RPMI7951 (cell line): ENCODE results near the gene HCFC1. TPM values are rescaled to one million over a fixed set of nuclear protein-coding genes. Genes with fewer than 3 reads are reported as not detected.

Source experiments
- DNase-seq: peaks from one replicate; pipeline ENCODE4 v3.0.0-alpha.2; 2012; ENCODE audit warnings: low read depth
- total RNA-seq: library from RNA; depleted of rRNA; stranded (reverse); fragments of >200 nt; shearing (Covaris generic); gene quantifications from 2 replicates; pipeline ENCODE4 v1.2.3, GENCODE V29; 2014

Gene HCFC1
- total RNA-seq, 1 experiment from 2014 or later: 23.6 TPM

- DNase-seq: peak; percentile 51
These were observed 47.3 kb downstream of the HCFC1 start for GRCh38 chrX:153924149-153924861.

GRCh38 chrX:153922932-153923857 is 48.4 kb downstream of the HCFC1 start:
- peak; percentile 50 for DNase-seq

DNA sequence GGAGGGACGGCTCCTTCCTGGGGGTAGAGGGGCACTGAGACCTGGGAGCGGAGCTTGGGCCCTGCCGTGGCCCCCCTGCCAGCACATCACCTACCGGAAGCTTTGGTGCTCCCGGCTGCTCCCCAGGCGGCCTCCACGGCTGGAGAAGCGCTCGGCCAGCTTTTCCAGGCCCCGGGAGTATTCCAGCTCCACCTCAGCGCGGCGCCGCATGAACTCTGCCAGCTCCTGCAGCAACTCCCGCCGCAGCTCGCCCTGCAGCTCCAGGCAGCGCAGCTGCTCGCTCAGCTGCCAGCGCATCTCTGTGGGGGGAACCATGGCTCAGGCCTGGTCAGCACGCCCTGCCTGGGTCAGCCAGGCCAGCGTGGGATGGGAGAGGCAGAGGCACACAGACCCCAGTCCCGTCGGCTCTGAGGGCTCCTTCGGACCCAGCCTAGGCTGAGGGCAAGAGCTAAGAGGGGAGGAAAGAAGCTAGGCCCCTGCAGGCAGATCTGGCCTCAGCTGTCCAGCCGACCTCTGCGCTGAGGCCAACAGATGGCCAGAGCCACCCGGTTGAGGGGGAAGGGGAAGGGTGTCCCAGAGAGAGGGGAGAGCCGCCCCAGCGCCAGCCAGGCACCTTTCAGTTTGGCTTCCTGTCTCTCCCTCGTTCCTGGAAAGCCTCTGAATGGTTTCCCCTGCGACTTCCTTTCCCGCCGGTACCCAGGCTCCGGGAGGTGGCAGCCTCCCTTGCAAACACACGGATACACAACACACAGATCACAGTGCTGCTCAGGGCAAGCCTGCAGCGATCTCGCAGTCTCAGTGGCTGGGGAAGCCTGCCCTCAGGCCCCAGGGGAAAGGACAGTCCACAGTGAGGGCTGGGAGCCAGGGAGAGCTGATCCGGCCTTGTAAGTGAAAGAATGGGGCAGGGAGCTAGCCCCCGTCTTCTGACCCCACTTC is 49.8 kb downstream of the HCFC1 start:
- peak; percentile 20 for DNase-seq

GRCh38 chrX:153921070-153921469 is 50.5 kb downstream of the HCFC1 start:
- no peak for DNase-seq

- DNase-seq: no peak
These were observed 51.1 kb downstream of the HCFC1 start for GRCh38 chrX:153920546-153920945.

DNA sequence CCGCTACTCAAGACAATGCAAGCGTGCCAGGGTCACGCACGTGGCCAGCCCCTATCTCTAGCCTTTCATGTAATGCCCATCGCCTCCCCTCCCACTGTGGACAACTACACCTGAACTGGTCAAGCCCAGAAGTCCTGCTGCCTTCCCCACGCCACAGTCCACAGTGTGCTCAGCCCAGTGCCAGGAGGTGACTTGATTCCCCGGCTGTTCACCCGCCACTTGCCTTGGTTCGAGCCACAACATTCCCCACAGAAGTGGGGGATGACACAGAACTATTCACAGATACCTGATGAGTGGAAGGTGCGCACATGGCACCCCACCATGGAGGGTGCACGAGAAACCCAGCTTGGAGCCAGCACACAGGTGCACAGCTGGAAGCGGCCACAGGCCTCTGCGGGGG is 52.3 kb downstream of the HCFC1 start:
- DNase-seq: no peak

GRCh38 chrX:153917869-153918268 is 53.7 kb downstream of the HCFC1 start:
- DNase-seq: no peak

- DNase-seq: no peak
These were observed 57.9 kb downstream of the HCFC1 start for GRCh38 chrX:153913701-153914100.

DNA sequence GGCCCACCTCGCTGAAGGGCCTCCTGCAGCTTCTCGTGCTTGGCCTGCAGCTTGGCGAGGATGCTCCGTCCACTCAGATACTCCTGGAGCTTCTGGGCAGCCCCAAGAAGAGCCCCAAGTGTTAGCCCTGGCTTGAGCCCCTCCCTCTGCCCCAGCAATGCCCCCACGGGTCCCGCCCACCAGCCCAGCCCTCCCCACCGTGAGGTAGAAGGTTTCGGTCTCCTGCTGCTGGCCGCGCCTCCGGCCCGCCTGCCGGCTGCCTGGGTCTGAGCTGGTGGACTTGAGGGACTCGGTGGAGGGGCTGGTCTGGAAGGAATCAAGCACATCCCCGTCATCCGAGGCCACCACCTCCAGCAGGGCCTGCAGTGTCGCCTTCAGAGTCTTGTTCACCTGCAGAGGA is 58.4 kb downstream of the HCFC1 start:
- DNase-seq: no peak

DNA sequence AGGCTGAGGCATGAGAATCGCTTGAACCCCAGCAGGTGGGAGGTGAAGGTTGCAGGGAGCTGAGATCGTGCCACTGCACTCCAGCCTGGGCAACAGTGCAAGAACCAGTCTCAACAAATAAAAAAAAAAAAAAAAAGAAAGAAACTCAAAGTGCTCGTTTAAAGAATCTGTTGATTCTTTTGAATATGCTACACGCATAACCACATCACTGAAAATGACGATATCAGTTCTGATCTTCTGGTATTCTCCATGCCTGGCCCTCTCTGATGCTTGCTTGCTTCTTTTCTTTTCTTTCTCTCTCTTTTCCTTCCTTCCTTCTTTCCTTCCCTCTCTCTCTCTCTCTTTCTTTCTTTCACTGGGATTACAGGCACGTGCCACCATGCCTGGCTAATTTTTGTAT is 59.8 kb downstream of the HCFC1 start:
- DNase-seq: no peak

DNA sequence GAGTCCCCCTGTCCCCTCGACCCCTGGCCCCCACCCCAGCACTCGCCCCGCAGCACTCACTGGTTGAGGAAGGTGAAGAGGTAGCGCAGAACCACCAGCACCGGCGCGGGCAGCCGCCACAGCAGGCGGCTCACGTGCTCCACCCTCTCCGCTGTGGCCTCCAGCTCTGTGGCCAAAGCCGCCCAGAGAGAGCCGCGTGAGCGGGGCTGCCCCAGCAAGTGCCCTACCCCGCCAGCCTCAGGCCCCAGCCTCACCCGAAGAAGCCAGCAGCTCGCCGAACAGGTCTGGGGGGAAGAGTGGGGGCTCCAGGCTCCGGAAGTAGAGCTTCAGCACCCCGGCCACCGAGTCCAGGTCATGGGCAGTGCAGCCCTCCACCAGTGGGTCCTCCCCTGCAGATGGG is 61.2 kb downstream of the HCFC1 start:
- DNase-seq: no peak

GRCh38 chrX:153909980-153910360 is 61.6 kb downstream of the HCFC1 start:
- DNase-seq: no peak

DNA sequence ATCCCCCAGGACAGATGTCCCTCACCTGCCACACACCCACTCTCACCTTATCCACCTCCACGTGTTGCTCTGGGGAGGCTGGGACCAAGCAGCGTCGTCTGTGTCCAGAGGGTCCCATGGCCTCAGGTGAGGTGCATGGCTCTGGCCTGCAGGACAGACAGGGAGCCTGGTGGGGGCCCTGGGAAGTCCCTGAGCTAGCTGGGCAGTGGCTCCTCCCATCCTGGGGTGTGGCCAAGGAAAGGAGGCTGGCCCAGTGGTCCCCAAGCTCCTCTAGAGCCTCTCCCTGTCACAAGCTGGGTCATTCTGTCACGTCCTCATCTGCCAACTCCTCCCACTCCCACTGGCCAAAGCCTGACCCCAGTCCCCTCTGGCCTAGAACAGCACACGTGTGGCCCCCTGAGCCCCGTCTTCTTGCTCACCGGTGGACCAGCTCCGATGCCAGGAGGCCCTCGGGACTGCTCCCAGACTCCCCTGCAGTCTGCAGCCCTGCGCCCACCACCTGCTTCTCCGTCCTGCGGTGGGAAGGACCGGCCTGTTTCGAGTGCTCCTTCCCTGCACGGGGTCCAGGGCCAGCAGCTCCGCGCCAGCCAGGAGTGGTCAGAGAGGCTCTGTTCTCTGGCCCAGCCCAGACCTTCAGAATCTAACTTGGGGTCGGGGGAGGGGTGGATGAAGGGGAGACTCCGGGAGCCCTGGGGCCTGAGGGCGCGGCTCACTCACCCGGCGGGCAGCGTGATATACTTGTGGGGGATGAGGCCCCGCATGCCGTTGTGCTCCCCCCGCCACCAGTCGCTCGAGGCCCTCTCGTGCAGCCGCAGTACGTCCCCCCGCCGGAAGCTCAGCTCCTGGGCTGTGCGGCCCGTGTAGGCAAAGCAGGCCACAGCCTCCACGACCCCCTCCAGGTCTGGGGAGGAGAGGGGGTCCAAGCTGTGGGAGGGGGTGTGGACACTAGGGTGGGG is 62.3 kb downstream of the HCFC1 start:
- DNase-seq: no peak

DNA sequence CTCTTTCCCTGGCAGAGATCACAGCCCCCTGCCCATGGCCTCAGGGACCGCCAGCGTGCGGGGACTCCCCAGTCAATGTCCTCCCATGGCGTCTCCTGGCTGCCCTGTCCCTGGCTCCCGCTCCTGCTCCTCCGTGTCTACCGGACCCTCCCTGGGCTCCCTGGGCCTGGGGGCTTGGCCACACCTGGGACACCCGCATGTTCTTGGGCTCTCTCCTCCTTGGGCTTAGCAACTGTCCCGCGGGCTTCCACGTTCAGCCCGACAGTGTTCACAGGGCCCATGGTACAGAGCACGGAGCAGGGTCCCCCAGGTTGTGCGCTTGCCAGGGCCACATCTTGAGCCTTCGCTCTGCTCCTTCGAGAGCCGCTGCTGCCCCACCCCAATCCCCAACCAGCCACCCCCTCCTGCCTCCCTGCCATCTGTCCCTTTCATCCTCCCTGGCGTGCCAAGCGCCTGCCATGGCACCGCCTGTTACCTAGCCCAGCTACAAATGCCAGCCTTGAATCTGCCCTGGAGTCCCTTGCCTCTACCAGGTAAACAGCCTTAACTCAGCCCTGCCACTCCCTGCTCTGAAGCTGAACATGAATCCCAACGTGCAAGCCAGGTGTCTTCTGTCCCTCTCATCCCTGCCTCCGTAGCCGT is 63.3 kb downstream of the HCFC1 start:
- no peak for DNase-seq

DNA sequence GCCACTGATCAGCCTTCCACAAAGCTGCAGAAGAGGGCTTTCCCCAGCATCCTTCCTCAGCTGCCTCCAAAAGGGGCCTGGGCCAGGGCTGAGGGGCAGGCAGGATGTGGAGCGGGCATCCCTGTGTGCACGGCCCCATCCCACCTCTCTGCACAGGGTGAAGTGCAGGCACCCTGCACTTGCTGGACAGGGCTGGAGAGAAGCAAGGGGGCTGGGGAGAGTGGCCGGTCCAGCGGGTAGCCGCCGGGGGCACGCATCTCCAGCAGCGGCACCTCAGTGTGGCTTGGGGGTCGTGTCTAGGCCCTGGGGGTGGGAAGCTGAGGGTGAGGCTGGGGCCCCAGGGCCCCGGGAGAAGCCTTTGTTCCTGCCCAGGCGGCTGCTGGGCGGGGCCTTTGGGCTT is 64.2 kb downstream of the HCFC1 start:
- DNase-seq: no peak

DNA sequence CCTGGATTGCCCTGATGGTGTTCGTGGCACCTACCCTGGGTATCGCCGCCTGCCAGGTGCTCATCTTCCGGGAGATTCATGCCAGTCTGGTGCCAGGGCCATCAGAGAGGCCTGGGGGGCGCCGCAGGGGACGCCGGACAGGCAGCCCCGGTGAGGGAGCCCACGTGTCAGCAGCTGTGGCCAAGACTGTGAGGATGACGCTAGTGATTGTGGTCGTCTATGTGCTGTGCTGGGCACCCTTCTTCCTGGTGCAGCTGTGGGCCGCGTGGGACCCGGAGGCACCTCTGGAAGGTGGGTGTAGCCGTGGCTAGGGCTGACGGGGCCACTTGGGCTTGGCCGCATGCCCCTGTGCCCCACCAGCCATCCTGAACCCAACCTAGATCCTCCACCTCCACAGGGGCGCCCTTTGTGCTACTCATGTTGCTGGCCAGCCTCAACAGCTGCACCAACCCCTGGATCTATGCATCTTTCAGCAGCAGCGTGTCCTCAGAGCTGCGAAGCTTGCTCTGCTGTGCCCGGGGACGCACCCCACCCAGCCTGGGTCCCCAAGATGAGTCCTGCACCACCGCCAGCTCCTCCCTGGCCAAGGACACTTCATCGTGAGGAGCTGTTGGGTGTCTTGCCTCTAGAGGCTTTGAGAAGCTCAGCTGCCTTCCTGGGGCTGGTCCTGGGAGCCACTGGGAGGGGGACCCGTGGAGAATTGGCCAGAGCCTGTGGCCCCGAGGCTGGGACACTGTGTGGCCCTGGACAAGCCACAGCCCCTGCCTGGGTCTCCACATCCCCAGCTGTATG is 65.3 kb downstream of the HCFC1 start:
- no peak for DNase-seq

- DNase-seq: no peak
These were observed 66.0 kb downstream of the HCFC1 start for GRCh38 chrX:153905481-153906095.

DNA sequence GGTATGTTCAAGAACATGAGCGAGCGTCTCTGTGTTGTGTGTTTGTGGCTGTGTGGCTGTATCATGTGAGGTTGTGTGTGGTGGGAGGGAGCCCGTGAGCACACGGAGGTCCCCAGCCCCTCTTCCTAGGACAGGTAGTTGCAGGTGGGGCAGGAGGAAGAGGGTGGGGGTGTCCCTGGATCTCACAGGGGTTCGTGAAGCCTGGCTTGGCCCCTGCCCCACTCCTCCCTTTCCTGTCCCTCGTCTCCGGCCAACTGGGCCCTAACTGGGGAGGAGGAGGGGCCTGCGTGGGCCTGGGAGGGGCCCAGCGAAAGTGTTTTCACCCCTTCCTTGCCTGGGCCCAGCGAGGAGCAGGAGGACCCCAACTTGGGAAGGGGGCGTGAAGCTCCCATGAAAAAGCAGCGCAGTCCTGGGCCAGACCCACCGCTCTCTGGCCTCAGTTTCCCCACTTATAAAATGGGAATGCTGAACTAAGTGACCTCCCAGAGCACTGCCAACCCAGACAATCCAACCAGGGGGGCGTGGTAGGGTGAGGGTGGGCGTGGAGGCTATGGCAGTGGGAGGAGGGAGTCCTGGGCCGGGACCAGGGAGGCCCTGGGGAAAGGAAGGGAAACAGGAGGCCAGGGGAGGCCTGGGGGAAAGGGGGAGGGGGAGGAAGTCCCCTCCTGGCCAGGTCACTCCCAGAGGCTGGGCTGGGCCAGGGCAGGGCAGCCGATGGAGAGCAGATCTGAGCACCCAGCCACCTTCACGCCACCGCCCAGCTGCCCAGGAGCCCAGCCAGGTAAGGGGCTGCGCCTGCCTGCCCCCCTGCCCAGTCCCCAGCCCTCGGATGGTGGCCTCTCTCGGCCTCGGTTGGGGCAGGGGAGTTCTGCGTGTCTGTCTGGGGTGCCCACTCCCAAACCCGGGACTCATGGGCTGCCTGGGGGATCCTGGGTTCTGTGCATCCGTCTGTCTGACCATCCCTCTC is 67.3 kb downstream of the HCFC1 start, which contains the start of gene AVPR2:
TSS of gene AVPR2 (plus strand) at position 683 of the 967 bp plus-strand sequence. CDS start 473 bp downstream, outside the sequence.
- DNase-seq: no peak
